HEK293 (cell line): ENCODE results near the gene AIFM3.

Experiments
- ZNF10 ChIP-seq: fragments of 450-650 bp; formaldehyde crosslinking; IDR thresholded peaks from 2 replicates; pipeline ENCODE4 v1.5.1; 2017; ENCODE audit warnings: missing biosample characterization, missing genetic modification characterization
- ZNF449 ChIP-seq: fragments of 450-650 bp; formaldehyde crosslinking; IDR thresholded peaks from 2 replicates; pipeline ENCODE4 v1.5.1; 2017; ENCODE audit warnings: missing biosample characterization, mild to moderate bottlenecking, missing genetic modification characterization, moderate library complexity
- ZNF629 ChIP-seq: fragments of 450-650 bp; formaldehyde crosslinking; IDR thresholded peaks from 2 replicates; pipeline ENCODE4 v1.5.1; 2017; ENCODE audit warnings: missing biosample characterization, missing genetic modification characterization
- ZXDB ChIP-seq: fragments of 450-650 bp; formaldehyde crosslinking; IDR thresholded peaks from 2 replicates; pipeline ENCODE4 v1.5.1; 2016; ENCODE audit warnings: missing biosample characterization, missing genetic modification characterization
- TF ChIP-seq, protein P1 (sequence below): fragments of 450-650 bp; formaldehyde crosslinking; IDR thresholded peaks from 2 replicates; pipeline ENCODE4 v1.5.1; 2016; ENCODE audit warnings: missing biosample characterization, missing genetic modification characterization

- TF ChIP-seq ZNF449 (no peak), ZNF629 (tag by site-specific recombination) (no peak), ZNF10 (no peak), ZXDB (tag by site-specific recombination) (no peak)
- TF ChIP-seq, protein P1, sequence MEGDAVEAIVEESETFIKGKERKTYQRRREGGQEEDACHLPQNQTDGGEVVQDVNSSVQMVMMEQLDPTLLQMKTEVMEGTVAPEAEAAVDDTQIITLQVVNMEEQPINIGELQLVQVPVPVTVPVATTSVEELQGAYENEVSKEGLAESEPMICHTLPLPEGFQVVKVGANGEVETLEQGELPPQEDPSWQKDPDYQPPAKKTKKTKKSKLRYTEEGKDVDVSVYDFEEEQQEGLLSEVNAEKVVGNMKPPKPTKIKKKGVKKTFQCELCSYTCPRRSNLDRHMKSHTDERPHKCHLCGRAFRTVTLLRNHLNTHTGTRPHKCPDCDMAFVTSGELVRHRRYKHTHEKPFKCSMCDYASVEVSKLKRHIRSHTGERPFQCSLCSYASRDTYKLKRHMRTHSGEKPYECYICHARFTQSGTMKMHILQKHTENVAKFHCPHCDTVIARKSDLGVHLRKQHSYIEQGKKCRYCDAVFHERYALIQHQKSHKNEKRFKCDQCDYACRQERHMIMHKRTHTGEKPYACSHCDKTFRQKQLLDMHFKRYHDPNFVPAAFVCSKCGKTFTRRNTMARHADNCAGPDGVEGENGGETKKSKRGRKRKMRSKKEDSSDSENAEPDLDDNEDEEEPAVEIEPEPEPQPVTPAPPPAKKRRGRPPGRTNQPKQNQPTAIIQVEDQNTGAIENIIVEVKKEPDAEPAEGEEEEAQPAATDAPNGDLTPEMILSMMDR (tag by site-specific recombination): no peak
These were observed 20.3 kb downstream of the AIFM3 start for GRCh38 chr22:20987375-20987774.
